22Rv1 (cell line): Measurements from ENCODE around the gene SLC5A2.
A peak's percentile ranks its signal among the peaks of the same experiment; 100 is the strongest.

ENCODE experiments used
- CTCF ChIP-seq: fragments of 450-650 bp; IDR thresholded peaks from 2 replicates; pipeline ENCODE4 v1.5.1; 2017; ENCODE audit warnings: mild to moderate bottlenecking
- ZFX ChIP-seq: fragments of 450-650 bp; IDR thresholded peaks from 2 replicates; pipeline ENCODE4 v1.6.1; 2017; ENCODE audit warnings: antibody characterized with exemption, borderline replicate concordance

DNA sequence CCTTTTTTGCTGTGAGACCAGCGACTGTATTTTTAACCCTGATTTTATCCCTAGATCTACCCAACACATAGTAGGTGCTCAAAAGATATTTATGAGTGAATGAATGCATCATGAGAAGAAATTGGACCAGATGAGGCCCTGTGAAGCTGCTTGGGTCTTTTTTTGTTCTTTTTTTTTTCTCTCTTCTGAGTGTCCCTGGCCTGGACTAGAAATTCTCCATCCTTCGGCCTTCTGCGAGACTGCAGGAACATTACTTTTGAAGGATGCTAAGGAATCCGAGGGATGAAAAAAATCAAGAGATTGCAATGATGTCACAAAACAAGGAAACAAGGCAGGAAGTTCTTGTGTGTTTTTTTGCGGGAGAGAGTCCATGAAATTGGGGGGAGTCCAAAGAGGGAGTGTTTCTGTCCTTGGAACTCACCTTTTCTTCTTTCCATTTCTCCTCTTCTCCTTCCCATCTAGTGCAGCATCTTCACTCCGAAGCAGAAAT lies 25.8 kb downstream of the SLC5A2 start:
- TF ChIP-seq CTCF (no peak), ZFX (0 out of 2 replicates have a peak, but pooled peaks have one; percentile 6)
